Measurements from ENCODE around the gene CPNE7.

The CPNE7 gene

DNA sequence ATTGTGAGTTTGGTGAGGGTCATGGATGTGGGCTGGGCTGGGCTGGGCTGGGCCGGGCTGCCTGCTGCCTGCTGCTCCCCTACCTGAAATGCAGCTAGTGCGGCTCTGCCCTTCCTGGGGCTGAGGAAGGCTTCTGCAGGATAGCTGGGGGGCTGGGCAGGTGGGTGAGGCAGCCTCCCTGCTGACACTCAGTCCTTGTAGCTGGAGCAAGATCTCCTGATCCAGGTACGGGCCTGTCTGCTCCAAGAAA, 10.4 kb upstream of the CPNE7 start:
- Histone ChIP-seq H3K9me2 (replicated peaks; ENCODE audit: control insufficient read depth, low read length) (no peaks in the 10 kb centered on the region), H3K4me2 (ENCODE audit: low read length) (peak overlapping the region; percentile 85), H3K27ac (ENCODE audit: low read depth, low read length) (peak overlapping the region; percentile 17), H3K36me3 (ENCODE audit: control insufficient read depth, low read length) (peaks cover 60% of the 10 kb centered on the region), H3F3A (ENCODE audit: control insufficient read depth, insufficient read depth) (peaks cover 66% of the 10 kb centered on the region), H3K4me3 (ENCODE audit: low read length) (peak overlapping the region; percentile 97), H3K79me2 (ENCODE audit: control insufficient read depth, low read length) (peaks cover 37% of the 10 kb centered on the region), H4K20me1 (ENCODE audit: control insufficient read depth, insufficient read depth, low read depth, low read length) (peaks cover 37% of the 10 kb centered on the region), H3K4me1 (ENCODE audit: control insufficient read depth, low read length) (peaks cover 46% of the 10 kb centered on the region), H3K27me3 (ENCODE audit: control insufficient read depth, low read length) (no peaks in the 10 kb centered on the region), H3K9me3 (ENCODE audit: control insufficient read depth, insufficient read depth, low read length) (no peaks in the 10 kb centered on the region)
- TF ChIP-seq EZH2phosphoT487 (IDR thresholded peaks at IDR 0.05; ENCODE audit: borderline replicate concordance, low read length) (no peak), CTCF (IDR thresholded peaks at IDR 0.05; ENCODE audit: low read depth, low read length, poor library complexity, severe bottlenecking) (no peak)

GRCh38 chr16:89565506-89566372, 9.8 kb upstream of the CPNE7 start:
- Histone ChIP-seq H3K27ac (ENCODE audit: low read depth, low read length) (peak overlapping the region; percentile 17), H3K9me2 (replicated peaks; ENCODE audit: control insufficient read depth, low read length) (no peaks in the 10 kb centered on the region), H3F3A (ENCODE audit: control insufficient read depth, insufficient read depth) (peaks cover 66% of the 10 kb centered on the region), H3K27me3 (ENCODE audit: control insufficient read depth, low read length) (no peaks in the 10 kb centered on the region), H3K4me3 (ENCODE audit: low read length) (peak overlapping the region; percentile 97), H4K20me1 (ENCODE audit: control insufficient read depth, insufficient read depth, low read depth, low read length) (peaks cover 37% of the 10 kb centered on the region), H3K36me3 (ENCODE audit: control insufficient read depth, low read length) (peaks cover 56% of the 10 kb centered on the region), H3K79me2 (ENCODE audit: control insufficient read depth, low read length) (peaks cover 33% of the 10 kb centered on the region), H3K4me2 (ENCODE audit: low read length) (peak overlapping the region; percentile 85), H3K4me1 (ENCODE audit: control insufficient read depth, low read length) (peaks cover 46% of the 10 kb centered on the region), H3K9me3 (ENCODE audit: control insufficient read depth, insufficient read depth, low read length) (no peaks in the 10 kb centered on the region)
- TF ChIP-seq EZH2phosphoT487 (IDR thresholded peaks at IDR 0.05; ENCODE audit: borderline replicate concordance, low read length) (no peak), CTCF (IDR thresholded peaks at IDR 0.05; ENCODE audit: low read depth, low read length, poor library complexity, severe bottlenecking) (peak; percentile 99)

DNA sequence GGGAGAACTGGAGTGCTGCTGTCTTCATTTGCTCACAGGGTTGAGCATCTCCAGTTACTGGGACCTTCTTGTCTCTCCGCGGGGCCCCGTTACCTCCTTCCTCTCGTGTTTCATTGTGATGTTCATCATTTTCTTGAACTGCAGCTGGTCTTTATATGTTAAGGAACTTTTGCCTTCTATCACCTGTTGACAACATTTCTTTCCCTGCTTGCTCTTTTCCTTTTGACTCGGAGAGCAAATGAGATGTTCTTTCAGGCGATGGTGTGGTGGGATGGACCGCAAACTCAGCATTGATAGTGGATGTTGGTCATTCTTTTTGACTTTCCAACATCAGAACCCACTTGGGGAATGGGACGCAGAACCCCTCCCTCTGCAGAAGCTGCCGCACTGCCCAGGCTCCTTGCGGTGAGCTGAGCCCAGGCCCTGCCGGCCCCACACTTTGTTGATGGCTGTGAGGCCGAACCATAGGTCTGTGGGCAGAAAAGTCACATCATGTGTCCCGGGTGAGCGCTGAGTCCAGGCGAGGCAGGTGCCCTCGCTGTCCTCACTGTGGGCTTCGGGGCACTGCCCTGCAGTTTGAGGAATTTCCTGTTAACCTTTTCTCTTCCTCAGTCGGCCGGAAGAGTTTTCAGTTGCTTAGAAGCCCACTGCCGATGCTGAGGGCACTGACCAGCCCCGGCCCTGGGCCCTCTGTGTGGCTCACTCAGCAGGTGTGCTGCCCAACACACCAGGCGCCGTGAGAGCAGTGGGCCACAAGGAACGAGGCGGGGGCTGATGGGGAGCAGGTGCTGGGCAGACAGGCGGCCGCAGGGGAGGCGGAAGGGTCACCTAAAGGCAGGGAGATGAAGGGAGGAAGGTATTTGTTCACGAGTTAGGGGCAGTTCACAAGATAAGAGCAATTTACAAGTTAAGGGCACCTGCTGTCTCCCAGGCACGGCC, 7.6 kb upstream of the CPNE7 start:
- Histone ChIP-seq H3K4me3 (ENCODE audit: low read length) (no peak overlapping the region), H3K36me3 (ENCODE audit: control insufficient read depth, low read length) (peaks cover 34% of the 10 kb centered on the region), H3F3A (ENCODE audit: control insufficient read depth, insufficient read depth) (peaks cover 46% of the 10 kb centered on the region), H3K79me2 (ENCODE audit: control insufficient read depth, low read length) (peaks cover 11% of the 10 kb centered on the region), H3K27ac (ENCODE audit: low read depth, low read length) (no peak overlapping the region), H3K9me3 (ENCODE audit: control insufficient read depth, insufficient read depth, low read length) (no peaks in the 10 kb centered on the region), H3K4me1 (ENCODE audit: control insufficient read depth, low read length) (peaks cover 50% of the 10 kb centered on the region), H3K9me2 (replicated peaks; ENCODE audit: control insufficient read depth, low read length) (no peaks in the 10 kb centered on the region), H3K27me3 (ENCODE audit: control insufficient read depth, low read length) (no peaks in the 10 kb centered on the region; the same call in 1 of the 2 replicates), H4K20me1 (ENCODE audit: control insufficient read depth, insufficient read depth, low read depth, low read length) (peaks cover 19% of the 10 kb centered on the region), H3K4me2 (ENCODE audit: low read length) (no peak overlapping the region)
- TF ChIP-seq EZH2phosphoT487 (IDR thresholded peaks at IDR 0.05; ENCODE audit: borderline replicate concordance, low read length) = no peak
- no peak for TF ChIP-seq CTCF (IDR thresholded peaks at IDR 0.05; ENCODE audit: low read depth, low read length, poor library complexity, severe bottlenecking)

Measured in DOHH2 (cell line).